ENCODE measurements around the gene TSHZ2.

DNA sequence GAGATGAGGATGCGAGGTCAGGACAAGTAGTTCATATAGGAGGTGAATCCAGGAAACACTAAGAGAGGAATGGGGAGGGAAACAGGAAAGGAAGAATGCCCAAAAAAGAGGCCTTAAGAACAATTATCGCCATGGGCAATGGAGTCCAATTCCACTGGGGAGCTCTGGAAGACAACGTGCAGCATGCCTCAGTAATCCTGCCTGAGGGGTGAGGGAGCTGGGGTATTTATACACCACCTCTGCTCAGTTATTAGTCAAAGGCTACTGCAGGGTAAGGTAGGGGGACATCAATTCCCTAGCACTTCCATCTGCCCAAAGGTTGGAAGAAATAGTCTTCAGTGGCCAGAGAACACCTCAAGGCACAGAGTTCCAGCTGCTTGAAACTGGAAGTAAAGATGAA is 525.1 kb downstream of the TSHZ2 start:
- TF ChIP-seq, protein P1, sequence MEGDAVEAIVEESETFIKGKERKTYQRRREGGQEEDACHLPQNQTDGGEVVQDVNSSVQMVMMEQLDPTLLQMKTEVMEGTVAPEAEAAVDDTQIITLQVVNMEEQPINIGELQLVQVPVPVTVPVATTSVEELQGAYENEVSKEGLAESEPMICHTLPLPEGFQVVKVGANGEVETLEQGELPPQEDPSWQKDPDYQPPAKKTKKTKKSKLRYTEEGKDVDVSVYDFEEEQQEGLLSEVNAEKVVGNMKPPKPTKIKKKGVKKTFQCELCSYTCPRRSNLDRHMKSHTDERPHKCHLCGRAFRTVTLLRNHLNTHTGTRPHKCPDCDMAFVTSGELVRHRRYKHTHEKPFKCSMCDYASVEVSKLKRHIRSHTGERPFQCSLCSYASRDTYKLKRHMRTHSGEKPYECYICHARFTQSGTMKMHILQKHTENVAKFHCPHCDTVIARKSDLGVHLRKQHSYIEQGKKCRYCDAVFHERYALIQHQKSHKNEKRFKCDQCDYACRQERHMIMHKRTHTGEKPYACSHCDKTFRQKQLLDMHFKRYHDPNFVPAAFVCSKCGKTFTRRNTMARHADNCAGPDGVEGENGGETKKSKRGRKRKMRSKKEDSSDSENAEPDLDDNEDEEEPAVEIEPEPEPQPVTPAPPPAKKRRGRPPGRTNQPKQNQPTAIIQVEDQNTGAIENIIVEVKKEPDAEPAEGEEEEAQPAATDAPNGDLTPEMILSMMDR (conservative IDR thresholded peaks at IDR 0.05 in 1 of 2, IDR thresholded peaks at IDR 0.05 in 1 of 2; ENCODE audit: extremely low read depth in 1 of 2, insufficient read depth in 1 of 2, low read depth in 1 of 2, low read length in 2 of 2): no peak
- no peak for TF ChIP-seq EZH2 (IDR thresholded peaks at IDR 0.05; ENCODE audit: borderline replicate concordance, low read length)
